ENCODE results near the gene FAF1.

The FAF1 gene

GRCh38 chr1:50665413-50665812, 294.7 kb downstream of the FAF1 start (continued):
- TF ChIP-seq ZNF654 (tag by site-specific recombination; IDR thresholded peaks at IDR 0.05; ENCODE audit: low read depth) (no peak), PATZ1 (tag by site-specific recombination; IDR thresholded peaks at IDR 0.05) (no peak)
- TF ChIP-seq, protein P1, sequence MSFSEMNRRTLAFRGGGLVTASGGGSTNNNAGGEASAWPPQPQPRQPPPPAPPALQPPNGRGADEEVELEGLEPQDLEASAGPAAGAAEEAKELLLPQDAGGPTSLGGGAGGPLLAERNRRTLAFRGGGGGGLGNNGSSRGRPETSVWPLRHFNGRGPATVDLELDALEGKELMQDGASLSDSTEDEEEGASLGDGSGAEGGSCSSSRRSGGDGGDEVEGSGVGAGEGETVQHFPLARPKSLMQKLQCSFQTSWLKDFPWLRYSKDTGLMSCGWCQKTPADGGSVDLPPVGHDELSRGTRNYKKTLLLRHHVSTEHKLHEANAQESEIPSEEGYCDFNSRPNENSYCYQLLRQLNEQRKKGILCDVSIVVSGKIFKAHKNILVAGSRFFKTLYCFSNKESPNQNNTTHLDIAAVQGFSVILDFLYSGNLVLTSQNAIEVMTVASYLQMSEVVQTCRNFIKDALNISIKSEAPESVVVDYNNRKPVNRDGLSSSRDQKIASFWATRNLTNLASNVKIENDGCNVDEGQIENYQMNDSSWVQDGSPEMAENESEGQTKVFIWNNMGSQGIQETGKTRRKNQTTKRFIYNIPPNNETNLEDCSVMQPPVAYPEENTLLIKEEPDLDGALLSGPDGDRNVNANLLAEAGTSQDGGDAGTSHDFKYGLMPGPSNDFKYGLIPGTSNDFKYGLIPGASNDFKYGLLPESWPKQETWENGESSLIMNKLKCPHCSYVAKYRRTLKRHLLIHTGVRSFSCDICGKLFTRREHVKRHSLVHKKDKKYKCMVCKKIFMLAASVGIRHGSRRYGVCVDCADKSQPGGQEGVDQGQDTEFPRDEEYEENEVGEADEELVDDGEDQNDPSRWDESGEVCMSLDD (tag by site-specific recombination; IDR thresholded peaks at IDR 0.05): no peak

- no peaks in the 10 kb centered on the region for H3K9me3 ChIP-seq (ENCODE audit: control insufficient read depth, insufficient read depth, low read depth, low read length)
- no peaks in the 10 kb centered on the region for H3K4me1 ChIP-seq (ENCODE audit: control insufficient read depth, insufficient read depth, low read length)
- no peak overlapping the region for H3K4me3 ChIP-seq (ENCODE audit: low read depth, low read length)
- no peak overlapping the region for H3K27ac ChIP-seq (ENCODE audit: extremely low read depth, low read depth, low read length)
- POLR2A ChIA-PET: no interaction called here
- CTCF ChIA-PET: no interaction called here
- no peak for TF ChIP-seq ZBTB7A (tag by site-specific recombination; IDR thresholded peaks at IDR 0.05; ENCODE audit: low read depth)
- no peak for TF ChIP-seq ZNF114 (tag by site-specific recombination; IDR thresholded peaks at IDR 0.05)
- TF ChIP-seq ZNF670 (tag by site-specific recombination; IDR thresholded peaks at IDR 0.05; ENCODE audit: low read depth): no peak
- TF ChIP-seq, protein P2, sequence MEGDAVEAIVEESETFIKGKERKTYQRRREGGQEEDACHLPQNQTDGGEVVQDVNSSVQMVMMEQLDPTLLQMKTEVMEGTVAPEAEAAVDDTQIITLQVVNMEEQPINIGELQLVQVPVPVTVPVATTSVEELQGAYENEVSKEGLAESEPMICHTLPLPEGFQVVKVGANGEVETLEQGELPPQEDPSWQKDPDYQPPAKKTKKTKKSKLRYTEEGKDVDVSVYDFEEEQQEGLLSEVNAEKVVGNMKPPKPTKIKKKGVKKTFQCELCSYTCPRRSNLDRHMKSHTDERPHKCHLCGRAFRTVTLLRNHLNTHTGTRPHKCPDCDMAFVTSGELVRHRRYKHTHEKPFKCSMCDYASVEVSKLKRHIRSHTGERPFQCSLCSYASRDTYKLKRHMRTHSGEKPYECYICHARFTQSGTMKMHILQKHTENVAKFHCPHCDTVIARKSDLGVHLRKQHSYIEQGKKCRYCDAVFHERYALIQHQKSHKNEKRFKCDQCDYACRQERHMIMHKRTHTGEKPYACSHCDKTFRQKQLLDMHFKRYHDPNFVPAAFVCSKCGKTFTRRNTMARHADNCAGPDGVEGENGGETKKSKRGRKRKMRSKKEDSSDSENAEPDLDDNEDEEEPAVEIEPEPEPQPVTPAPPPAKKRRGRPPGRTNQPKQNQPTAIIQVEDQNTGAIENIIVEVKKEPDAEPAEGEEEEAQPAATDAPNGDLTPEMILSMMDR (tag by site-specific recombination; IDR thresholded peaks at IDR 0.05): no peak
- no peak for TF ChIP-seq ZFP37 (tag by site-specific recombination; IDR thresholded peaks at IDR 0.05)
- TF ChIP-seq ZBTB20 (tag by site-specific recombination; IDR thresholded peaks at IDR 0.05): no peak
- no peak for TF ChIP-seq ZNF701 (tag by site-specific recombination; IDR thresholded peaks at IDR 0.05)
- no peak for TF ChIP-seq ZNF624 (tag by site-specific recombination; IDR thresholded peaks at IDR 0.05)
- TF ChIP-seq ZNF155 (tag by site-specific recombination; IDR thresholded peaks at IDR 0.05): no peak
- TF ChIP-seq ZNF514 (tag by site-specific recombination; IDR thresholded peaks at IDR 0.05): no peak
- no peak for TF ChIP-seq ZNF175 (tag by site-specific recombination; IDR thresholded peaks at IDR 0.05)
- no peak for TF ChIP-seq ZNF654 (tag by site-specific recombination; IDR thresholded peaks at IDR 0.05; ENCODE audit: low read depth)
- no peak for TF ChIP-seq ZNF16 (tag by site-specific recombination; IDR thresholded peaks at IDR 0.05; ENCODE audit: low read depth)
- TF ChIP-seq FEZF1 (tag by site-specific recombination; IDR thresholded peaks at IDR 0.05): no peak
- TF ChIP-seq ZNF148 (tag by site-specific recombination; IDR thresholded peaks at IDR 0.05; ENCODE audit: borderline replicate concordance): no peak
- TF ChIP-seq SCRT1 (tag by site-specific recombination; IDR thresholded peaks at IDR 0.05; ENCODE audit: borderline replicate concordance): no peak
- TF ChIP-seq ZNF777 (tag by site-specific recombination; IDR thresholded peaks at IDR 0.05; ENCODE audit: borderline replicate concordance): no peak
- no peak for TF ChIP-seq ZNF521 (tag by site-specific recombination; IDR thresholded peaks at IDR 0.05)
- no peaks in the 10 kb centered on the region; a peak in 1 of 3 replicates for H3K36me3 ChIP-seq (ENCODE audit: control insufficient read depth in 2 of 2, insufficient read depth in 1 of 2, low read length in 2 of 2)
Observed at GRCh38 chr1:50661626-50662025, 298.4 kb downstream of the FAF1 start.

Measured in HEK293 (cell line).